Endothelial cell (in vitro differentiated cells): ENCODE data around the gene ZNF277. TPM values are rescaled to one million over a fixed set of nuclear protein-coding genes. Genes with fewer than 3 reads are reported as not detected.
A peak's percentile ranks its signal among the peaks of the same experiment; 100 is the strongest.

Experiments
- DNase-seq: peaks from one replicate; pipeline ENCODE4 v3.0.0; 2021; ENCODE audit warnings: low spot score
- H3K27ac Mint-ChIP-seq: one replicate; pipeline ENCODE4 v1.8.0; 2021; ENCODE audit warnings: mixed read lengths, inconsistent platforms; ENCODE audit not compliant: unreplicated experiment
- H3K27me3 Mint-ChIP-seq: one replicate; pipeline ENCODE4 v1.8.0; 2021; ENCODE audit warnings: mild to moderate bottlenecking, moderate library complexity, mixed read lengths, inconsistent platforms; ENCODE audit not compliant: unreplicated experiment
- H3K36me3 Mint-ChIP-seq: one replicate; pipeline ENCODE4 v1.8.0; 2021; ENCODE audit warnings: mild to moderate bottlenecking, low read depth, mixed read lengths, inconsistent platforms; ENCODE audit not compliant: unreplicated experiment
- H3K4me1 Mint-ChIP-seq: one replicate; pipeline ENCODE4 v1.8.0; 2021; ENCODE audit warnings: mild to moderate bottlenecking, mixed read lengths, inconsistent platforms; ENCODE audit not compliant: unreplicated experiment
- H3K4me3 Mint-ChIP-seq: one replicate; pipeline ENCODE4 v1.8.0; 2021; ENCODE audit warnings: mild to moderate bottlenecking, mixed read lengths, inconsistent platforms; ENCODE audit not compliant: unreplicated experiment
- H3K9me3 Mint-ChIP-seq: one replicate; pipeline ENCODE4 v1.8.0; 2021; ENCODE audit warnings: mixed read lengths, inconsistent platforms; ENCODE audit not compliant: unreplicated experiment
- total RNA-seq: library from RNA; stranded (reverse); fragmentation: NEBNext Ultra II Directional; extraction: Animal tissue kit (Norgen Biotek cat#: 25700); gene quantifications from one replicate; pipeline ENCODE4 v1.2.1, GENCODE V29; 2021; ENCODE audit not compliant: unreplicated experiment
- TF ChIP-seq, protein P1 (sequence below): fragments of 200-600 bp; sonication (generic); IDR thresholded peaks from one replicate; pipeline ENCODE4 v1.5.0; 2021; ENCODE audit warnings: antibody characterized with exemption; ENCODE audit not compliant: unreplicated experiment

The ZNF277 gene
- total RNA-seq, 1 donor from 2014 or later: 26.1 TPM

GRCh38 chr7:112372101-112372500, 165.6 kb downstream of the ZNF277 start:
- Mint-ChIP-seq H3K36me3 (no peaks in the 10 kb centered on the region), H3K27ac (no peak overlapping the region)

GRCh38 chr7:112377593-112377992, 171.1 kb downstream of the ZNF277 start:
- no peak overlapping the region for H3K4me3 Mint-ChIP-seq
- DNase-seq: no peak
- H3K27me3 Mint-ChIP-seq: no peaks in the 10 kb centered on the region
- TF ChIP-seq, protein P1, sequence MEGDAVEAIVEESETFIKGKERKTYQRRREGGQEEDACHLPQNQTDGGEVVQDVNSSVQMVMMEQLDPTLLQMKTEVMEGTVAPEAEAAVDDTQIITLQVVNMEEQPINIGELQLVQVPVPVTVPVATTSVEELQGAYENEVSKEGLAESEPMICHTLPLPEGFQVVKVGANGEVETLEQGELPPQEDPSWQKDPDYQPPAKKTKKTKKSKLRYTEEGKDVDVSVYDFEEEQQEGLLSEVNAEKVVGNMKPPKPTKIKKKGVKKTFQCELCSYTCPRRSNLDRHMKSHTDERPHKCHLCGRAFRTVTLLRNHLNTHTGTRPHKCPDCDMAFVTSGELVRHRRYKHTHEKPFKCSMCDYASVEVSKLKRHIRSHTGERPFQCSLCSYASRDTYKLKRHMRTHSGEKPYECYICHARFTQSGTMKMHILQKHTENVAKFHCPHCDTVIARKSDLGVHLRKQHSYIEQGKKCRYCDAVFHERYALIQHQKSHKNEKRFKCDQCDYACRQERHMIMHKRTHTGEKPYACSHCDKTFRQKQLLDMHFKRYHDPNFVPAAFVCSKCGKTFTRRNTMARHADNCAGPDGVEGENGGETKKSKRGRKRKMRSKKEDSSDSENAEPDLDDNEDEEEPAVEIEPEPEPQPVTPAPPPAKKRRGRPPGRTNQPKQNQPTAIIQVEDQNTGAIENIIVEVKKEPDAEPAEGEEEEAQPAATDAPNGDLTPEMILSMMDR: no peak
- no peaks in the 10 kb centered on the region for H3K4me1 Mint-ChIP-seq
- no peak overlapping the region for H3K27ac Mint-ChIP-seq
- H3K36me3 Mint-ChIP-seq: no peaks in the 10 kb centered on the region
- H3K9me3 Mint-ChIP-seq: no peaks in the 10 kb centered on the region

More at GRCh38 chr7:112372101-112372500, 165.6 kb downstream of the ZNF277 start:
- Mint-ChIP-seq H3K27me3 (no peaks in the 10 kb centered on the region), H3K9me3 (no peaks in the 10 kb centered on the region), H3K4me1 (peaks cover 4% of the 10 kb centered on the region), H3K4me3 (no peak overlapping the region)
- no peak for DNase-seq
- TF ChIP-seq, protein P1: no peak

DNA sequence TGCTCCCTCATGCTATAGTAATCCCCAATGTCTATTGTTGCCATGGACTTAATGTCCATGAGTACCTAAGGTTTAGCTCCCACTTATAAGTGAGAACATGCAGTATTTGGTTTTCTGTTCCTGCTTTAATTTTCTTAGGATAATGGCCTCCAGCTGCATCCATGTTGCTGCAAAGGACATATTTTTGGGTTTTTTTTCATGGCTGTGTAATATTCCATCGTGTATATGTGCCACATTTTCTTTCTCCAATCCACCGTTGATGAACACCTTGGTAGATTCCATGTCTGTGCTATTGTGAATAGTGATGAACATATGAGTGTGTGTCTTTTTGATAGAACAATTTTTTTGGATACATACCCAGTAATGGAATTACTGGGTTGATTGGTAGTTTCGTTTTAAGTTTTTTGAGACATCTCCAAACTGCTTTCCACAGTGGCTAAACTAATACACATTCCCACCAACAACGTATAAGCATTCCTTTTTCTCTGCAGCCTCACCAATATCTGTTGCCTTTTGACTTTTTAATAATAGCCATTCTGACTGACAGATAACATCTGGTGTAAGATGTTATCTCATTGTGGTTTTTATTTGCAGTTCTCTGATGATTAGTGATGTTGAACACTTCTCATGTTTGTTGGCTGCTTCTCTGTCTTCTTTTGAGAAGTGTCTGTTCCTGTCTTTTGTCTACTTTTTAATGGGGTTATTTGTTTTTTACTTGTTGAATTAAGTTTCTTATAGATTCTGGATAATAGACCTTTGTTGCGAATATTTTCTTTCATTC, 175.0 kb downstream of the ZNF277 start:
- TF ChIP-seq, protein P1: no peak
- H3K9me3 Mint-ChIP-seq: no peaks in the 10 kb centered on the region
- H3K27ac Mint-ChIP-seq: no peak overlapping the region
- H3K4me1 Mint-ChIP-seq: peaks cover 3% of the 10 kb centered on the region
- H3K27me3 Mint-ChIP-seq: peaks cover 2% of the 10 kb centered on the region
- DNase-seq: no peak
- H3K36me3 Mint-ChIP-seq: no peaks in the 10 kb centered on the region
- H3K4me3 Mint-ChIP-seq: no peak overlapping the region

- Mint-ChIP-seq H3K27ac (peak overlapping the region; percentile 58), H3K4me3 (no peak overlapping the region), H3K27me3 (peaks cover 2% of the 10 kb centered on the region), H3K36me3 (no peaks in the 10 kb centered on the region), H3K9me3 (no peaks in the 10 kb centered on the region), H3K4me1 (peaks cover 3% of the 10 kb centered on the region)
- DNase-seq: no peak
- TF ChIP-seq, protein P1: no peak
Observed at GRCh38 chr7:112383671-112384417, 177.3 kb downstream of the ZNF277 start.

DNA sequence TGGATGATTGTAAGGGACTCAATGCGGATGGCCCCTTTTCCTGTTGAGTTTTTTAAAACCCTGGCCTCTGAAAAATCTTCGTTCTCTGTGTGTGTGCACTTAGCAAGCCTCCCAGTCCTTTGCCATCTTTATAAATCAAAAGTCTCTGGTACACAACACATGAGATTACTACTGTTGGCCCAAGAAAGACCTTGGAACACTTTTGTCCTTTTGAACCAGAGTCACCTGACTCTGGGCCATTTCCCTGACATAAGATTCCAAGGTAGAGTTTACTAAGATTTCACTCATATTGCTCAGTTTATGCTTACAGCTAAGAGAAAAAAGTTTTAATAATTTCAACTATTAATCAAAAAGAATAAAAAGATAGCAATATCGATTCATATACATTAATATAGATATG, 179.0 kb downstream of the ZNF277 start:
- peaks cover 2% of the 10 kb centered on the region for H3K27me3 Mint-ChIP-seq
- no peak overlapping the region for H3K4me3 Mint-ChIP-seq
- no peak overlapping the region for H3K27ac Mint-ChIP-seq

More for the DNA sequence above, 179.0 kb downstream of the ZNF277 start:
- Mint-ChIP-seq H3K9me3 (no peaks in the 10 kb centered on the region), H3K4me1 (peaks cover 3% of the 10 kb centered on the region), H3K36me3 (no peaks in the 10 kb centered on the region)
- DNase-seq: no peak
- TF ChIP-seq, protein P1: no peak
